GM12865 (cell line): Measurements from ENCODE around the gene ANKRD6.

Source experiments
- DNase-seq: peaks from one replicate; pipeline ENCODE4 v3.0.0; 2010; ENCODE audit warnings: low read depth
- H3K4me3 ChIP-seq: 2 replicates; pipeline ENCODE4 v1.5.1; 2011; ENCODE audit warnings: mild to moderate bottlenecking, low read depth, low read length, control low read depth
- TF ChIP-seq, protein P1 (sequence below): IDR thresholded peaks from 2 replicates; pipeline ENCODE4 v1.5.1; 2011; ENCODE audit warnings: low read length, control low read depth, low read depth, inconsistent platforms; ENCODE audit not compliant: insufficient read depth; ENCODE audit errors: missing control alignments

ANKRD6 gene

DNA sequence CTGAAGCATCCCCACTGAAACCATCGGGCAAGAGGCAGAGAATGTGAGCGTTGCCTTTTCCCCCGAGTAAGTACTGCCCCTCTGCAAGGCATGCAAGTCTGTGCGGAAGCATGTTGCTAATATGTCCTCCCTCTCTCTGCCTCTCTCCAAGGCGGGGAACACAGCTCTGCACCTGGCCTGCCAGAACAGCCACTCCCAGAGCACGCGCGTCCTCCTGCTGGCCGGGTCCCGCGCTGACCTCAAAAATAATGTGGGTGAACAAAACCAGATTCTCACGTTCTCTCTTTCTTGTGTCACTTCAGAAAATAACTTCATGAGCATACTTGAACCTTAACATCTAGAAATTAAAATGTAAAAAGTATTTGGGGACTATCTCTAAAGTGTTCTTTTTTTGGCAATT, 179.2 kb downstream of the ANKRD6 start:
- DNase-seq: no peak
- no peak overlapping the region for H3K4me3 ChIP-seq
- TF ChIP-seq, protein P1, sequence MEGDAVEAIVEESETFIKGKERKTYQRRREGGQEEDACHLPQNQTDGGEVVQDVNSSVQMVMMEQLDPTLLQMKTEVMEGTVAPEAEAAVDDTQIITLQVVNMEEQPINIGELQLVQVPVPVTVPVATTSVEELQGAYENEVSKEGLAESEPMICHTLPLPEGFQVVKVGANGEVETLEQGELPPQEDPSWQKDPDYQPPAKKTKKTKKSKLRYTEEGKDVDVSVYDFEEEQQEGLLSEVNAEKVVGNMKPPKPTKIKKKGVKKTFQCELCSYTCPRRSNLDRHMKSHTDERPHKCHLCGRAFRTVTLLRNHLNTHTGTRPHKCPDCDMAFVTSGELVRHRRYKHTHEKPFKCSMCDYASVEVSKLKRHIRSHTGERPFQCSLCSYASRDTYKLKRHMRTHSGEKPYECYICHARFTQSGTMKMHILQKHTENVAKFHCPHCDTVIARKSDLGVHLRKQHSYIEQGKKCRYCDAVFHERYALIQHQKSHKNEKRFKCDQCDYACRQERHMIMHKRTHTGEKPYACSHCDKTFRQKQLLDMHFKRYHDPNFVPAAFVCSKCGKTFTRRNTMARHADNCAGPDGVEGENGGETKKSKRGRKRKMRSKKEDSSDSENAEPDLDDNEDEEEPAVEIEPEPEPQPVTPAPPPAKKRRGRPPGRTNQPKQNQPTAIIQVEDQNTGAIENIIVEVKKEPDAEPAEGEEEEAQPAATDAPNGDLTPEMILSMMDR: no peak

DNA sequence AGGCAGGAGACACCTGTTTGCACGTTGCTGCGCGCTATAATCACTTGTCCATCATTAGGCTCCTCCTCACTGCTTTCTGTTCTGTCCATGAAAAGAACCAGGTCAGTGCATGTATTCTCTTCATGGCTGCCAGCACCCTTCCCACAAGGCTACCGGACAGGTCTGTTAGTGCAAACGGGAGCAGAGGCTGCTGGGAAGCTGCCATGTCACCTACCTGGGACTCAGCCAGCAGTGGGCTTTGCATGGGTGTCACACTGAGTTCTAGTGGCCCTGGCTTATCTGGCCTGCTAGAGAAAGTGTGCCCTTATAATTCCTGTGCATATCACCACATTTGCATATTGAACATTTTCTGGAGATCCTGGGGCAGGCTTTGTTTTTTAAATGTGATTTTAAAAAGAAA, 180.8 kb downstream of the ANKRD6 start:
- TF ChIP-seq, protein P1: no peak
- no peak for DNase-seq
- H3K4me3 ChIP-seq: no peak overlapping the region

- TF ChIP-seq, protein P1: no peak
- H3K4me3 ChIP-seq: no peak overlapping the region
- DNase-seq: no peak
These were observed 182.9 kb downstream of the ANKRD6 start for GRCh38 chr6:89615882-89616281.

GRCh38 chr6:89616531-89616930, 183.6 kb downstream of the ANKRD6 start:
- DNase-seq: no peak
- TF ChIP-seq, protein P1: no peak
- no peak overlapping the region for H3K4me3 ChIP-seq

DNA sequence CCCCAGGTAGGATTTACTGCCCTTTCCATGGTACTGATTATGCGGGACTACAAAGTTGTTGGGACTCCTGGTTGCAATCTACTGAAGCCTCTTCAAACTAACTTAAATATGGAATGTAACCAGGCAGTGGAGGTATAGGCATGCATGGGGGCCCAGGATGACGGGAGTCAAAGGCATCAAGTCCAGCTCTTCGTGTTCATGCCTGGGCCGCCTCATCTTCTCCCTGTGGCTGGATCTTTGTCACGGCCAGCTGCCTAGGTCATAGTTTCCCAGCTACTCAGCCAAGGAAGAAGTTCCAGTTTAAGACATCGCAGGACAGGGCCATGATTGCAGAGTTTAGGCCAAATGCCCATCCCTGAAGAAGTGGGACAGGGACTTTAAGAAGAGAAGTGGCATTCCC, 185.1 kb downstream of the ANKRD6 start:
- DNase-seq: no peak
- TF ChIP-seq, protein P1: no peak
- H3K4me3 ChIP-seq: no peak overlapping the region

GRCh38 chr6:89619567-89619966, 186.6 kb downstream of the ANKRD6 start:
- TF ChIP-seq, protein P1: no peak
- H3K4me3 ChIP-seq: no peak overlapping the region
- no peak for DNase-seq

GRCh38 chr6:89623749-89624148, 190.8 kb downstream of the ANKRD6 start:
- H3K4me3 ChIP-seq: no peak overlapping the region
- TF ChIP-seq, protein P1: no peak
- DNase-seq: no peak
